SU-DHL-6 (cell line): ENCODE measurements around the gene ERMAP.

ENCODE experiments used
- EZH2phosphoT487 ChIP-seq: fragments of 200-600 bp; sonication (generic), shearing (Covaris generic); conservative IDR thresholded peaks from 2 replicates; pipeline ENCODE4 v1.6.1; 2018; ENCODE audit warnings: mild to moderate bottlenecking, antibody characterized with exemption, low read length, moderate library complexity, mixed read lengths
- TF ChIP-seq, protein P1 (sequence below): fragments of 200-600 bp; sonication (generic); IDR thresholded peaks from one replicate; pipeline ENCODE4 v1.5.1; 2017; ENCODE audit warnings: antibody characterized with exemption, mild to moderate bottlenecking, low read length, moderate library complexity; ENCODE audit not compliant: insufficient read depth, poor library complexity, severe bottlenecking

GRCh38 chr1:42779725-42780124 lies 37.2 kb upstream of the ERMAP start:
- TF ChIP-seq, protein P1, sequence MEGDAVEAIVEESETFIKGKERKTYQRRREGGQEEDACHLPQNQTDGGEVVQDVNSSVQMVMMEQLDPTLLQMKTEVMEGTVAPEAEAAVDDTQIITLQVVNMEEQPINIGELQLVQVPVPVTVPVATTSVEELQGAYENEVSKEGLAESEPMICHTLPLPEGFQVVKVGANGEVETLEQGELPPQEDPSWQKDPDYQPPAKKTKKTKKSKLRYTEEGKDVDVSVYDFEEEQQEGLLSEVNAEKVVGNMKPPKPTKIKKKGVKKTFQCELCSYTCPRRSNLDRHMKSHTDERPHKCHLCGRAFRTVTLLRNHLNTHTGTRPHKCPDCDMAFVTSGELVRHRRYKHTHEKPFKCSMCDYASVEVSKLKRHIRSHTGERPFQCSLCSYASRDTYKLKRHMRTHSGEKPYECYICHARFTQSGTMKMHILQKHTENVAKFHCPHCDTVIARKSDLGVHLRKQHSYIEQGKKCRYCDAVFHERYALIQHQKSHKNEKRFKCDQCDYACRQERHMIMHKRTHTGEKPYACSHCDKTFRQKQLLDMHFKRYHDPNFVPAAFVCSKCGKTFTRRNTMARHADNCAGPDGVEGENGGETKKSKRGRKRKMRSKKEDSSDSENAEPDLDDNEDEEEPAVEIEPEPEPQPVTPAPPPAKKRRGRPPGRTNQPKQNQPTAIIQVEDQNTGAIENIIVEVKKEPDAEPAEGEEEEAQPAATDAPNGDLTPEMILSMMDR: no peak
- TF ChIP-seq EZH2phosphoT487: no peak
